Activated T-helper 2 cell treated with anti-CD3 and anti-CD28 coated beads, Interferon-gamma antibody, Interleukin-2, Interleukin-4, amounts not matched to agents 10 μg/mL and 5 μg/mL and 100 μg/mL, durations not matched to agents 14 hours and 24 hours and 36 hours (primary cell): Measurements from ENCODE around the gene RASL10B. TPM values are rescaled to one million over a fixed set of nuclear protein-coding genes. Genes with fewer than 3 reads are reported as not detected.
A peak's percentile ranks its signal among the peaks of the same experiment; 100 is the strongest.
"Not testable (repeated sequence)": the region's sequence is repeated elsewhere in the genome, so short reads cannot be mapped to it uniquely, and the experiment has no call there.

Experiments
- DNase-seq: peaks from one replicate; pipeline ENCODE4 v3.0.0; 2021; ENCODE audit warnings: low spot score
- H3K27ac Mint-ChIP-seq: one replicate; pipeline ENCODE4 v1.8.0; 2021; ENCODE audit warnings: mixed read lengths
- H3K27me3 Mint-ChIP-seq: one replicate; pipeline ENCODE4 v1.8.0; 2021; ENCODE audit warnings: low read depth, mixed read lengths
- H3K36me3 Mint-ChIP-seq: one replicate; pipeline ENCODE4 v1.8.0; 2021; ENCODE audit warnings: low read depth, mixed read lengths
- H3K4me1 Mint-ChIP-seq: one replicate; pipeline ENCODE4 v1.8.0; 2021; ENCODE audit warnings: low read depth, mixed read lengths
- H3K4me3 Mint-ChIP-seq: one replicate; pipeline ENCODE4 v1.8.0; 2021; ENCODE audit warnings: low read depth, mild to moderate bottlenecking, moderate library complexity, mixed read lengths
- H3K9me3 Mint-ChIP-seq: one replicate; pipeline ENCODE4 v1.8.0; 2021; ENCODE audit warnings: mixed read lengths
- intact Hi-C: fragments of 100-400 bp; cut with micrococcal nuclease; formaldehyde crosslinking; loops from one replicate; pipeline ENCODE4 v1.15.1; 2023
- total RNA-seq: library from RNA; stranded (reverse); gene quantifications from 2 replicates; pipeline ENCODE4 v1.2.3, GENCODE V29; 2022

RASL10B gene
- total RNA-seq, 1 donor from 2014 or later: 1.2 TPM

GRCh38 chr17:35748979-35749378 is 17.5 kb downstream of the RASL10B start:
- DNase-seq: no peak
- peaks cover 13% of the 10 kb centered on the region for H3K4me1 Mint-ChIP-seq
- H3K27me3 Mint-ChIP-seq: peaks cover 33% of the 10 kb centered on the region
- no peaks in the 10 kb centered on the region for H3K9me3 Mint-ChIP-seq
- H3K4me3 Mint-ChIP-seq: no peak overlapping the region
- H3K27ac Mint-ChIP-seq: no peak overlapping the region
- intact Hi-C loops: loop anchor here (5.0 to 10.0 kb wide), 2 partner anchors 212 to 584 kb away; partner anchors contain the start of gene SLFN12L
- no peaks in the 10 kb centered on the region for H3K36me3 Mint-ChIP-seq

- no peak for DNase-seq
- peaks cover 37% of the 10 kb centered on the region for H3K27me3 Mint-ChIP-seq
- no peak overlapping the region for H3K27ac Mint-ChIP-seq
- H3K36me3 Mint-ChIP-seq: no peaks in the 10 kb centered on the region
- H3K4me3 Mint-ChIP-seq: no peak overlapping the region
- H3K9me3 Mint-ChIP-seq: no peaks in the 10 kb centered on the region
- intact Hi-C loops: loop anchor here (5.0 to 10.0 kb wide), 2 partner anchors 212 to 585 kb away; partner anchors contain the start of gene SLFN12L
- peaks cover 13% of the 10 kb centered on the region for H3K4me1 Mint-ChIP-seq
These were observed 18.3 kb downstream of the RASL10B start for GRCh38 chr17:35749560-35750412.

- Mint-ChIP-seq H3K36me3 (no peaks in the 10 kb centered on the region), H3K4me3 (no peak overlapping the region), H3K9me3 (no peaks in the 10 kb centered on the region), H3K27me3 (peaks cover 39% of the 10 kb centered on the region), H3K4me1 (peaks cover 13% of the 10 kb centered on the region), H3K27ac (no peak overlapping the region)
- intact Hi-C loops: no loop called here
- DNase-seq: no peak
These were observed 19.3 kb downstream of the RASL10B start for GRCh38 chr17:35750526-35751395.

GRCh38 chr17:35751541-35751940 is 20.1 kb downstream of the RASL10B start:
- H3K27ac Mint-ChIP-seq, DNase-seq, H3K4me3 Mint-ChIP-seq, intact Hi-C loops, H3K36me3 Mint-ChIP-seq, H3K9me3 Mint-ChIP-seq: not testable (repeated sequence)
- Mint-ChIP-seq H3K27me3 (peaks cover 40% of the 10 kb centered on the region), H3K4me1 (peaks cover 13% of the 10 kb centered on the region)

GRCh38 chr17:35752471-35752870 is 21.0 kb downstream of the RASL10B start:
- no peak for DNase-seq
- Mint-ChIP-seq H3K9me3 (no peaks in the 10 kb centered on the region), H3K36me3 (no peaks in the 10 kb centered on the region), H3K27ac (no peak overlapping the region), H3K4me1 (peaks cover 13% of the 10 kb centered on the region), H3K4me3 (no peak overlapping the region), H3K27me3 (peaks cover 40% of the 10 kb centered on the region)
- intact Hi-C loops: no loop called here

GRCh38 chr17:35752945-35753764 is 21.7 kb downstream of the RASL10B start, which contains the start of gene GAS2L2:
GAS2L2 (minus strand) TSS chr17:35753239; CDS start chr17:35752850, 389 bp downstream.
- Mint-ChIP-seq H3K4me1 (peaks cover 13% of the 10 kb centered on the region), H3K36me3 (no peaks in the 10 kb centered on the region), H3K4me3 (no peak within 1 kb of the TSS), H3K27ac (no peak within 1 kb of the TSS), H3K9me3 (no peaks in the 10 kb centered on the region), H3K27me3 (peaks cover 40% of the 10 kb centered on the region)
- intact Hi-C loops: no loop called here
- no peak for DNase-seq

GRCh38 chr17:35757243-35757642 is 25.8 kb downstream of the RASL10B start:
- no peak overlapping the region for H3K4me3 Mint-ChIP-seq
- intact Hi-C loops: no loop called here
- no peak overlapping the region for H3K27ac Mint-ChIP-seq
- DNase-seq: no peak
- no peaks in the 10 kb centered on the region for H3K36me3 Mint-ChIP-seq
- no peaks in the 10 kb centered on the region for H3K9me3 Mint-ChIP-seq
- peaks cover 15% of the 10 kb centered on the region for H3K27me3 Mint-ChIP-seq
- no peaks in the 10 kb centered on the region for H3K4me1 Mint-ChIP-seq

GRCh38 chr17:35760587-35760986 is 29.1 kb downstream of the RASL10B start, which contains the start of gene C17orf50:
C17orf50 (plus strand) TSS chr17:35760887; CDS start chr17:35760942, 55 bp downstream.
- H3K9me3 Mint-ChIP-seq: no peaks in the 10 kb centered on the region
- H3K36me3 Mint-ChIP-seq: no peaks in the 10 kb centered on the region
- H3K4me1 Mint-ChIP-seq: peaks cover 8% of the 10 kb centered on the region
- no peak for DNase-seq
- intact Hi-C loops: no loop called here
- H3K4me3 Mint-ChIP-seq: no peak within 1 kb of the TSS
- peaks cover 5% of the 10 kb centered on the region for H3K27me3 Mint-ChIP-seq
- no peak within 1 kb of the TSS for H3K27ac Mint-ChIP-seq

- intact Hi-C loops: no loop called here
- Mint-ChIP-seq H3K4me1 (peaks cover 8% of the 10 kb centered on the region), H3K27ac (no peak overlapping the region), H3K9me3 (no peaks in the 10 kb centered on the region), H3K36me3 (no peaks in the 10 kb centered on the region), H3K4me3 (no peak overlapping the region), H3K27me3 (peaks cover 4% of the 10 kb centered on the region)
- DNase-seq: no peak
These were observed 30.2 kb downstream of the RASL10B start for GRCh38 chr17:35761601-35762000.

GRCh38 chr17:35763767-35764122 is 32.3 kb downstream of the RASL10B start:
- no peak for DNase-seq
- peaks cover 5% of the 10 kb centered on the region for H3K27me3 Mint-ChIP-seq
- no peaks in the 10 kb centered on the region for H3K36me3 Mint-ChIP-seq
- H3K4me3 Mint-ChIP-seq: peak overlapping the region; percentile 67
- intact Hi-C loops: loop anchor here (1.0 kb wide), 2 partner anchors 41 to 46 kb away; partner anchors contain the start of gene TAF15
- H3K27ac Mint-ChIP-seq: no peak overlapping the region
- peaks cover 8% of the 10 kb centered on the region for H3K4me1 Mint-ChIP-seq
- no peaks in the 10 kb centered on the region for H3K9me3 Mint-ChIP-seq

GRCh38 chr17:35764123-35764991 is 32.9 kb downstream of the RASL10B start:
- H3K27ac Mint-ChIP-seq: peak overlapping the region; percentile 62
- H3K4me3 Mint-ChIP-seq: peak overlapping the region; percentile 86
- H3K9me3 Mint-ChIP-seq: no peaks in the 10 kb centered on the region
- H3K27me3 Mint-ChIP-seq: peaks cover 5% of the 10 kb centered on the region
- DNase-seq: peak; percentile 81
- H3K36me3 Mint-ChIP-seq: no peaks in the 10 kb centered on the region
- peaks cover 8% of the 10 kb centered on the region for H3K4me1 Mint-ChIP-seq
- intact Hi-C loops: loop anchor here (1.0 kb wide), 2 partner anchors 40 to 45 kb away; partner anchors contain the start of gene TAF15
